ENCODE measurements around the gene ATXN1. TPM values are rescaled to one million over a fixed set of nuclear protein-coding genes. Genes with fewer than 3 reads are reported as not detected.
A peak's percentile ranks its signal among the peaks of the same experiment; 100 is the strongest.

ATXN1 gene
- polyA plus RNA-seq, 1 of the 3 experiments (the other 2 are of a cell fraction) = 7.9 TPM

- 67% methylated on average over 3 of the region's 3 CpGs for WGBS (ENCODE audit: low lambda C conversion rate)
- peak overlapping the region; percentile 35 for H3K4me2 ChIP-seq
- no peaks in the 10 kb centered on the region for H3K9me3 ChIP-seq
- H3K27ac ChIP-seq (ENCODE audit: low read depth in 2 of 2, low read length in 1 of 2) = peak overlapping the region; percentile 89 to 94
- peaks cover 39 to 54% of the 10 kb centered on the region in 2 experiments for H3K4me1 ChIP-seq (ENCODE audit: control insufficient read depth in 1 of 2, insufficient read depth in 2 of 2, low read depth in 1 of 2, low read length in 1 of 2)
- H3K9ac ChIP-seq = peak overlapping the region; percentile 20; the same call in 1 of the 2 replicates
- H2AFZ ChIP-seq (ENCODE audit: low read depth) = no peak overlapping the region
- H3K27me3 ChIP-seq (ENCODE audit: insufficient read depth) = no peaks in the 10 kb centered on the region
- DNase-seq = no peak
- peaks cover 36% of the 10 kb centered on the region for H3F3A ChIP-seq (replicated peaks; ENCODE audit: insufficient read depth)
- no peaks in the 10 kb centered on the region for H3K9me2 ChIP-seq
- no peaks in the 10 kb centered on the region for H3K36me3 ChIP-seq (replicated peaks in 1 of 2; ENCODE audit: control insufficient read depth in 1 of 2, insufficient read depth in 2 of 2, low read length in 1 of 2)
- ChIA-PET CTCF (interaction anchor here (0.8 to 3.3 kb wide), 8 partner anchors 9 to 424 kb away, joined by 3 to 19 read pairs (median 4); no protein-coding TSS in a partner anchor), POLR2A (interaction anchor here (0.6 kb wide), 1 partner anchor 36 kb away, joined by 3 read pairs; no protein-coding TSS in a partner anchor)
- H3K79me2 ChIP-seq (ENCODE audit: insufficient read depth) = peaks cover 9% of the 10 kb centered on the region
- H3K4me3 ChIP-seq (ENCODE audit: low read depth in 2 of 2, low read length in 1 of 2) = no peak overlapping the region
- H4K20me1 ChIP-seq (ENCODE audit: insufficient read depth) = no peaks in the 10 kb centered on the region; the same call in 1 of the 2 replicates
- TF ChIP-seq FOXM1 (IDR thresholded peaks at IDR 0.05; ENCODE audit: low read depth) (no peak), TAF1 (IDR thresholded peaks at IDR 0.05; ENCODE audit: borderline replicate concordance, low read depth, low read length) (no peak), GABPA (IDR thresholded peaks at IDR 0.05; ENCODE audit: low read depth) (no peak), YY1 (IDR thresholded peaks at IDR 0.05; ENCODE audit: low read depth) (no peak), SIN3A (IDR thresholded peaks at IDR 0.05; ENCODE audit: borderline replicate concordance, low read depth, low read length) (no peak), RCOR1 (IDR thresholded peaks at IDR 0.05; ENCODE audit: low read length) (no peak), RAD21 (IDR thresholded peaks at IDR 0.05; ENCODE audit: low read length) (no peak)
Observed at GRCh38 chr6:16339265-16339587, 422.0 kb downstream of the ATXN1 start.

- peak overlapping the region in 1 of 2 experiments; percentile 23; a peak in 1 of 4 replicates for H3K4me3 ChIP-seq (ENCODE audit: low read depth in 2 of 2, low read length in 1 of 2)
- peaks cover 40% of the 10 kb centered on the region for H3F3A ChIP-seq (replicated peaks; ENCODE audit: insufficient read depth)
- no peak overlapping the region for H2AFZ ChIP-seq (ENCODE audit: low read depth)
- WGBS (ENCODE audit: low lambda C conversion rate) = 18% methylated on average over 10 of the region's 10 CpGs
- no peaks in the 10 kb centered on the region for H3K9me3 ChIP-seq
- peaks cover 39 to 58% of the 10 kb centered on the region in 2 experiments for H3K4me1 ChIP-seq (ENCODE audit: control insufficient read depth in 1 of 2, insufficient read depth in 2 of 2, low read depth in 1 of 2, low read length in 1 of 2)
- ChIA-PET CTCF (interaction anchor here (0.7 to 3.3 kb wide), 9 partner anchors 9 to 424 kb away, joined by 3 to 19 read pairs (median 4); no protein-coding TSS in a partner anchor), POLR2A (interaction anchor here (0.6 kb wide), 1 partner anchor 37 kb away, joined by 3 read pairs; no protein-coding TSS in a partner anchor)
- H3K4me2 ChIP-seq = peak overlapping the region; percentile 72
- no peaks in the 10 kb centered on the region for H3K36me3 ChIP-seq (replicated peaks in 1 of 2; ENCODE audit: control insufficient read depth in 1 of 2, insufficient read depth in 2 of 2, low read length in 1 of 2)
- H3K9me2 ChIP-seq = no peaks in the 10 kb centered on the region
- no peaks in the 10 kb centered on the region for H3K27me3 ChIP-seq (ENCODE audit: insufficient read depth)
- peak; percentile 59 for DNase-seq
- no peaks in the 10 kb centered on the region; the same call in 1 of the 2 replicates for H4K20me1 ChIP-seq (ENCODE audit: insufficient read depth)
- H3K9ac ChIP-seq = peak overlapping the region; percentile 39; the same call in 1 of the 2 replicates
- peaks cover 9% of the 10 kb centered on the region for H3K79me2 ChIP-seq (ENCODE audit: insufficient read depth)
- peak overlapping the region; percentile 89 to 94 for H3K27ac ChIP-seq (ENCODE audit: low read depth in 2 of 2, low read length in 1 of 2)
- no peak for TF ChIP-seq RFX5 (IDR thresholded peaks at IDR 0.05; ENCODE audit: low read length)
- TF ChIP-seq PBX3 (IDR thresholded peaks at IDR 0.05) = peak; percentile 88
- TF ChIP-seq REST (IDR thresholded peaks at IDR 0.05; ENCODE audit: low read depth, low read length) = peak; percentile 76
- TF ChIP-seq POLR2AphosphoS5 (IDR thresholded peaks at IDR 0.05; ENCODE audit: low read depth, low read length) = peak; percentile 80
- peak; percentile 54 for TF ChIP-seq SMC3 (IDR thresholded peaks at IDR 0.05; ENCODE audit: low read depth, low read length)
- TF ChIP-seq SIN3A (IDR thresholded peaks at IDR 0.05; ENCODE audit: borderline replicate concordance, low read depth, low read length) = peak; percentile 96; the same call in 1 of the 2 replicates
- TF ChIP-seq USF2 (IDR thresholded peaks at IDR 0.05; ENCODE audit: borderline replicate concordance, low read depth, low read length) = no peak
- peak; percentile 99 for TF ChIP-seq NFIC (IDR thresholded peaks at IDR 0.05; ENCODE audit: borderline replicate concordance)
- TF ChIP-seq USF1 (IDR thresholded peaks at IDR 0.05; ENCODE audit: borderline replicate concordance, low read depth) = 0 out of 2 replicates have a peak, but pooled peaks have one; percentile 24
- TF ChIP-seq RAD21 (IDR thresholded peaks at IDR 0.05; ENCODE audit: low read length) = peak; percentile 53
- no peak for TF ChIP-seq TAF1 (IDR thresholded peaks at IDR 0.05; ENCODE audit: borderline replicate concordance, low read depth, low read length)
- TF ChIP-seq GATA2 (CRISPR knock-in tag; IDR thresholded peaks at IDR 0.05) = no peak
- no peak for TF ChIP-seq CHD2 (IDR thresholded peaks at IDR 0.05; ENCODE audit: low read length, partially characterized antibody)
- peak; percentile 97 for TF ChIP-seq JUND (IDR thresholded peaks at IDR 0.05)
Observed at GRCh38 chr6:16338577-16339264, 422.5 kb downstream of the ATXN1 start.

Measured in SK-N-SH (cell line).